ENCODE data around the gene MAP7D1.
"Not testable (repeated sequence)": the region's sequence is repeated elsewhere in the genome, so short reads cannot be mapped to it uniquely, and the experiment has no call there.

Gene MAP7D1

GRCh38 chr1:36217670-36218069 lies 61.7 kb downstream of the MAP7D1 start:
- Histone ChIP-seq H3K4me1 (ENCODE audit: control extremely low read depth in 1 of 4, control insufficient read depth in 4 of 4, insufficient read depth in 4 of 4, low read length in 3 of 4) (peaks cover 0 to 8% (median 2%) of the 10 kb centered on the region in 4 experiments), H3K9me3 (ENCODE audit: control extremely low read depth in 1 of 5, control insufficient read depth in 4 of 5, insufficient read depth in 2 of 5, low read depth in 1 of 5, low read length in 4 of 5) (no peaks in the 10 kb centered on the region), H3K4me3 (ENCODE audit: control insufficient read depth in 1 of 7, extremely low read depth in 1 of 7, insufficient read depth in 4 of 7, low read depth in 2 of 7, low read length in 6 of 7) (no peak overlapping the region), H3K27ac (ENCODE audit: insufficient read depth in 1 of 2, low read depth in 1 of 2, low read length in 2 of 2, poor library complexity in 1 of 2, severe bottlenecking in 2 of 2) (no peak overlapping the region), H3K36me3 (ENCODE audit: control insufficient read depth in 4 of 4, insufficient read depth in 4 of 4, low read length in 3 of 4) (no peaks in the 10 kb centered on the region), H3K27me3 (replicated peaks in 2 of 5; ENCODE audit: control insufficient read depth in 4 of 5, insufficient read depth in 5 of 5, low read length in 4 of 5) (no peaks in the 10 kb centered on the region)
- WGBS (ENCODE audit: insufficient coverage): no CpG with 5 or more reads among the region's 2 CpGs
- DNase-seq: no peak
- POLR2A ChIA-PET: no interaction called here
- CTCF ChIA-PET: no interaction called here

GRCh38 chr1:36221901-36222300 lies 65.9 kb downstream of the MAP7D1 start:
- not testable (repeated sequence) for DNase-seq; H3K27me3 ChIP-seq (replicated peaks in 2 of 5; ENCODE audit: control insufficient read depth in 4 of 5, insufficient read depth in 5 of 5, low read length in 4 of 5); H3K9me3 ChIP-seq (ENCODE audit: control extremely low read depth in 1 of 5, control insufficient read depth in 4 of 5, insufficient read depth in 2 of 5, low read depth in 1 of 5, low read length in 4 of 5); H3K27ac ChIP-seq (ENCODE audit: insufficient read depth in 1 of 2, low read depth in 1 of 2, low read length in 2 of 2, poor library complexity in 1 of 2, severe bottlenecking in 2 of 2); H3K4me3 ChIP-seq (ENCODE audit: control insufficient read depth in 1 of 7, extremely low read depth in 1 of 7, insufficient read depth in 4 of 7, low read depth in 2 of 7, low read length in 6 of 7); H3K36me3 ChIP-seq (ENCODE audit: control insufficient read depth in 4 of 4, insufficient read depth in 4 of 4, low read length in 3 of 4)
- ChIA-PET CTCF (interaction anchor here (1.1 kb wide), 1 partner anchor 10 kb away, joined by 5 read pairs; no protein-coding TSS in a partner anchor), POLR2A (interaction anchor here (1.1 kb wide), 1 partner anchor 10 kb away, joined by 4 read pairs; no protein-coding TSS in a partner anchor)
- 94% methylated on average over 3 of the region's 7 CpGs for WGBS (ENCODE audit: insufficient coverage)
- peaks cover 19 to 33% (median 27%) of the 10 kb centered on the region in 4 experiments for H3K4me1 ChIP-seq (ENCODE audit: control extremely low read depth in 1 of 4, control insufficient read depth in 4 of 4, insufficient read depth in 4 of 4, low read length in 3 of 4)

GRCh38 chr1:36222481-36223380 lies 66.8 kb downstream of the MAP7D1 start:
- ChIA-PET CTCF (interaction anchor here (0.9 to 3.7 kb wide), 7 partner anchors 24 to 89 kb away, joined by 3 to 20 read pairs (median 9); partner anchors contain the start of gene TRAPPC3), POLR2A (interaction anchor here (1.4 to 1.6 kb wide), 2 partner anchors 16 to 73 kb away, joined by 4 to 7 read pairs; partner anchors contain the start of gene TRAPPC3)
- no peak for DNase-seq
- H3K9me3 ChIP-seq (ENCODE audit: control extremely low read depth in 1 of 5, control insufficient read depth in 4 of 5, insufficient read depth in 2 of 5, low read depth in 1 of 5, low read length in 4 of 5): no peaks in the 10 kb centered on the region
- H3K36me3 ChIP-seq (ENCODE audit: control insufficient read depth in 4 of 4, insufficient read depth in 4 of 4, low read length in 3 of 4): peaks cover 1 to 11% (median 6%) of the 10 kb centered on the region in 4 experiments
- no peaks in the 10 kb centered on the region for H3K27me3 ChIP-seq (replicated peaks in 2 of 5; ENCODE audit: control insufficient read depth in 4 of 5, insufficient read depth in 5 of 5, low read length in 4 of 5)
- WGBS (ENCODE audit: insufficient coverage): 89% methylated on average over 26 of the region's 33 CpGs
- peak overlapping the region; percentile 95 to 100 for H3K27ac ChIP-seq (ENCODE audit: insufficient read depth in 1 of 2, low read depth in 1 of 2, low read length in 2 of 2, poor library complexity in 1 of 2, severe bottlenecking in 2 of 2)
- peaks cover 19 to 33% (median 29%) of the 10 kb centered on the region in 4 experiments for H3K4me1 ChIP-seq (ENCODE audit: control extremely low read depth in 1 of 4, control insufficient read depth in 4 of 4, insufficient read depth in 4 of 4, low read length in 3 of 4)
- H3K4me3 ChIP-seq (ENCODE audit: control insufficient read depth in 1 of 7, extremely low read depth in 1 of 7, insufficient read depth in 4 of 7, low read depth in 2 of 7, low read length in 6 of 7): peak overlapping the region in 6 of 7 experiments; percentile 85 to 100 (median 92)

GRCh38 chr1:36223381-36223995 lies 67.5 kb downstream of the MAP7D1 start:
- POLR2A ChIA-PET: interaction anchor here (1.0 to 1.6 kb wide), 5 partner anchors 15 to 74 kb away, joined by 3 to 7 read pairs (median 4); partner anchors contain the start of gene TRAPPC3
- Histone ChIP-seq H3K4me1 (ENCODE audit: control extremely low read depth in 1 of 4, control insufficient read depth in 4 of 4, insufficient read depth in 4 of 4, low read length in 3 of 4) (peaks cover 19 to 33% (median 30%) of the 10 kb centered on the region in 4 experiments), H3K36me3 (ENCODE audit: control insufficient read depth in 4 of 4, insufficient read depth in 4 of 4, low read length in 3 of 4) (peaks cover 3 to 14% (median 7%) of the 10 kb centered on the region in 4 experiments), H3K27me3 (replicated peaks in 2 of 5; ENCODE audit: control insufficient read depth in 4 of 5, insufficient read depth in 5 of 5, low read length in 4 of 5) (no peaks in the 10 kb centered on the region), H3K27ac (ENCODE audit: insufficient read depth in 1 of 2, low read depth in 1 of 2, low read length in 2 of 2, poor library complexity in 1 of 2, severe bottlenecking in 2 of 2) (peak overlapping the region; percentile 95 to 100), H3K9me3 (ENCODE audit: control extremely low read depth in 1 of 5, control insufficient read depth in 4 of 5, insufficient read depth in 2 of 5, low read depth in 1 of 5, low read length in 4 of 5) (no peaks in the 10 kb centered on the region), H3K4me3 (ENCODE audit: control insufficient read depth in 1 of 7, extremely low read depth in 1 of 7, insufficient read depth in 4 of 7, low read depth in 2 of 7, low read length in 6 of 7) (peak overlapping the region; percentile 47 to 100 (median 92))
- CTCF ChIA-PET: interaction anchor here (0.5 to 3.7 kb wide), 10 partner anchors 23 to 90 kb away, joined by 3 to 20 read pairs (median 5); partner anchors contain the start of gene TRAPPC3
- peak; percentile 51 to 81 (median 75) for DNase-seq
- WGBS (ENCODE audit: insufficient coverage): under 1% methylated on average over 13 of the region's 16 CpGs

- Histone ChIP-seq H3K9me3 (ENCODE audit: control extremely low read depth in 1 of 5, control insufficient read depth in 4 of 5, insufficient read depth in 2 of 5, low read depth in 1 of 5, low read length in 4 of 5) (no peaks in the 10 kb centered on the region), H3K27me3 (replicated peaks in 2 of 5; ENCODE audit: control insufficient read depth in 4 of 5, insufficient read depth in 5 of 5, low read length in 4 of 5) (no peaks in the 10 kb centered on the region), H3K27ac (ENCODE audit: insufficient read depth in 1 of 2, low read depth in 1 of 2, low read length in 2 of 2, poor library complexity in 1 of 2, severe bottlenecking in 2 of 2) (peak within 1 kb of the TSS; percentile 95 to 100), H3K4me3 (ENCODE audit: control insufficient read depth in 1 of 7, extremely low read depth in 1 of 7, insufficient read depth in 4 of 7, low read depth in 2 of 7, low read length in 6 of 7) (peak within 1 kb of the TSS; percentile 88 to 100 (median 93)), H3K36me3 (ENCODE audit: control insufficient read depth in 4 of 4, insufficient read depth in 4 of 4, low read length in 3 of 4) (peaks cover 4 to 19% (median 9%) of the 10 kb centered on the region in 4 experiments), H3K4me1 (ENCODE audit: control extremely low read depth in 1 of 4, control insufficient read depth in 4 of 4, insufficient read depth in 4 of 4, low read length in 3 of 4) (peaks cover 19 to 33% (median 30%) of the 10 kb centered on the region in 4 experiments)
- ChIA-PET POLR2A (interaction anchor here (1.0 to 1.6 kb wide), 6 partner anchors 14 to 75 kb away, joined by 3 to 7 read pairs (median 4); partner anchors contain the start of gene TRAPPC3), CTCF (interaction anchor here (0.5 to 3.7 kb wide), 12 partner anchors 22 to 91 kb away, joined by 3 to 20 read pairs (median 6); partner anchors contain the start of gene TRAPPC3)
- 0% methylated on average over 45 of the region's 45 CpGs for WGBS (ENCODE audit: insufficient coverage)
- peak; percentile 100 for DNase-seq
These were observed 68.1 kb downstream of the MAP7D1 start, which contains the start of gene THRAP3 for GRCh38 chr1:36223996-36224536. THRAP3 (plus strand) TSS chr1:36224443; CDS start chr1:36282564, 58,121 bp downstream.

- CTCF ChIA-PET: interaction anchor here (0.7 to 3.7 kb wide), 12 partner anchors 12 to 91 kb away, joined by 3 to 20 read pairs (median 6); partner anchors contain the start of gene TRAPPC3
- Histone ChIP-seq H3K27ac (ENCODE audit: insufficient read depth in 1 of 2, low read depth in 1 of 2, low read length in 2 of 2, poor library complexity in 1 of 2, severe bottlenecking in 2 of 2) (peak overlapping the region; percentile 92 to 100), H3K36me3 (ENCODE audit: control insufficient read depth in 4 of 4, insufficient read depth in 4 of 4, low read length in 3 of 4) (peaks cover 4 to 22% (median 10%) of the 10 kb centered on the region in 4 experiments), H3K4me1 (ENCODE audit: control extremely low read depth in 1 of 4, control insufficient read depth in 4 of 4, insufficient read depth in 4 of 4, low read length in 3 of 4) (peaks cover 19 to 33% (median 30%) of the 10 kb centered on the region in 4 experiments), H3K9me3 (ENCODE audit: control extremely low read depth in 1 of 5, control insufficient read depth in 4 of 5, insufficient read depth in 2 of 5, low read depth in 1 of 5, low read length in 4 of 5) (no peaks in the 10 kb centered on the region), H3K27me3 (replicated peaks in 2 of 5; ENCODE audit: control insufficient read depth in 4 of 5, insufficient read depth in 5 of 5, low read length in 4 of 5) (no peaks in the 10 kb centered on the region), H3K4me3 (ENCODE audit: control insufficient read depth in 1 of 7, extremely low read depth in 1 of 7, insufficient read depth in 4 of 7, low read depth in 2 of 7, low read length in 6 of 7) (peak overlapping the region; percentile 88 to 100 (median 93))
- 0% methylated on average over 27 of the region's 29 CpGs for WGBS (ENCODE audit: insufficient coverage)
- POLR2A ChIA-PET: interaction anchor here (0.7 to 1.6 kb wide), 8 partner anchors 14 to 75 kb away, joined by 3 to 7 read pairs (median 4); partner anchors contain the start of gene TRAPPC3
- no peak for DNase-seq
These were observed 68.8 kb downstream of the MAP7D1 start for GRCh38 chr1:36224537-36225282.
